Measurements from ENCODE around the gene IZUMO4.

Gene IZUMO4

GRCh38 chr19:2139385-2140137 lies 42.8 kb downstream of the IZUMO4 start:
- in situ Hi-C loops (cut with HindIII; ENCODE audit: low sequenced_read_pairs): no loop called here

DNA sequence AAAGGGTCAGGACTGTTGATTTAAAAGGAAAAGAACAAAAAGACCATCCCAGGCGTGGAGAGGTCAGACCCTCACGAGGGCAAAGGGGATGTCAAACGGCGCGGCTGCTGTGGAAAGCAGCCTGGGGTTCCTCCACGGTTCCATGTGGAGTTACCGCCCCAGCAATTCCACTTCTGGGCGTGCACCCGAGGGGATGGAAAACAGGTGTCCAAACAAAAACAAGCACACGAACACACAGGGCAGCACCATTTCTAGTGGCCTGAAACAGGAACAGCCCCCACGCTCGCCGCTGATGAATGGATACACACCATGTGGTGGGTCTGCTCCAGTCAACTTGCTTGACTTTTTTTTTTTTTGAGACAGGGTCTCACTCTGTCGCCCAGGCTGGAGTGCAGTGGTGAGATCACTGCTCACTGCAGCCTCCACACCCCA lies 43.4 kb downstream of the IZUMO4 start:
- in situ Hi-C loops (cut with HindIII; ENCODE audit: low sequenced_read_pairs): no loop called here

DNA sequence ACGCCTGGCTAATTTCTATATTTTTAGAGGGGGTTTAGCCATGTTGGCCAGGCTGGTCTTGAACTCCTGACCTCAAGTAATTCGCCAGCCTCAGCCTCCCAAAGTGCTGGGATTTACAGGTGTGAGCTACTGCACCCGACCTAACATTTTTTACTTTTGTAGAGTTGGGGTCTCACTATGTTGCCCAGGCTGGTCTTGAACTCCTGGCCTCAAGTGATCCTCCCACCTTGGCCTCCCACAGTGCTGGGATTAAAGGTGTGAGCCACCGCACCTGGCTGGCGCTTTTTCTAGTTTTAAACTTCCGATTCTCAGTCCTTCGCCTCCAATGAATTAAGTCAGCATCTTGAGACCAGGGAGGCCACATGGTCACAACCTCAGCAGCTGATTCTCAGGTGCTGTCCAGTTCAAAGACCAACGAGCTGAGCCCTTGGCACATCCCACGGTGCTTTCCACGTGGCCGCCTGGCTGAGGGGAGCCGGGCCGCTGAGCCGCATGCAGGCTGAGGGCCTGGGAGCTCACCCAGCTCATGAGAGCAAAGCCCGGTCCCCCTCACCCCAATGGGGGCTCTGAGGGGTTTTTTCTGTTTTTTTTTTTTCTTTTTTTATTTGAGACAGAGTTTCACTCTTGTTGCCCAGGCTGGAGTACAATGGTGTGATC lies 45.6 kb downstream of the IZUMO4 start:
- in situ Hi-C loops (cut with HindIII; ENCODE audit: low sequenced_read_pairs): no loop called here

DNA sequence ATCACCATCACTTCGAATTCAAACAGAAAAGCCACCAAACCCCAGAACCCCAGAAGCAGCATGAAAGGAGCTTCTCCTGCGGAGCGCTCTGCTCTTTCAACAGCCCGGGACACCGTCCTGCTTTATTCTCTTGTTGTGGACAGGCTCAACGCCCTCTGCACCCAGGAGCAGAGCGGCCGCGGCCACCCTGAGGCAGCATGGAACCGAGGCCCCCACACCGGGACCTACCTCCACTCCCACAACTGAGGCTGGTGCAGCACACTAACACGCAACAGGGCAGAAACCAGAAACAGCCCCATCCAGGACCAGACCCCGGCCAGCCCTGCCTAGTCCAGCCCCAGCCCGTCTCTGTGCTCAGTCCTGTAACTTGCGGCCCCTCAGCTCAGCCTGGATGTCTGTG lies 47.5 kb downstream of the IZUMO4 start:
- in situ Hi-C loops (cut with HindIII; ENCODE audit: low sequenced_read_pairs): no loop called here

DNA sequence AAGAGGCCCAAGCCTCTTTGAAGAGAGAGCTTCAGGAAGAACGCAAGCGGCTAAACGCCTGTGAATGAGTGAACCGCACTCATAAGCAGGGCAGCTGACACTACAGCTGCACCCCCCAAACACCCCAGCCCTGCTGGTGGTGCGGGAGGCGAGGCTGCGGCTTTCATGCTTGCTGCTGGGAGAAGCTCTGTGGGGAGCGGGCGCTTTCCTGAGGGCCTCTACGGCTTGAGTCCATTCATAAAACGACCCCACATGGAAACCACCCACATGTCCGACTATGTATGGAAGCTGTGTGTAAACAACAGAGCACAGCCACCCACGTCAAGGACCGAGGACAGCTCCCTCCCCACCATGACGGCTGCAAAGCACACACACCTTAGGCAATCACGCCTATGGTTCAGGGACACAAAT lies 49.1 kb downstream of the IZUMO4 start:
- in situ Hi-C loops (cut with HindIII; ENCODE audit: low sequenced_read_pairs): no loop called here

GRCh38 chr19:2148482-2149135 lies 51.9 kb downstream of the IZUMO4 start:
- in situ Hi-C loops (cut with HindIII; ENCODE audit: low sequenced_read_pairs): no loop called here
